Measurements from ENCODE around the gene NAA35.

NAA35 gene

GRCh38 chr9:85981369-85981768, 40.4 kb downstream of the NAA35 start:
- POLR2A ChIA-PET: no interaction called here
- Histone ChIP-seq H3K36me3 (ENCODE audit: control insufficient read depth in 4 of 4, insufficient read depth in 4 of 4, low read length in 3 of 4) (peaks cover 25 to 70% (median 42%) of the 10 kb centered on the region in 4 experiments), H3K27ac (ENCODE audit: insufficient read depth in 1 of 2, low read depth in 1 of 2, low read length in 2 of 2, poor library complexity in 1 of 2, severe bottlenecking in 2 of 2) (no peak overlapping the region), H3K4me3 (ENCODE audit: control insufficient read depth in 1 of 7, extremely low read depth in 1 of 7, insufficient read depth in 4 of 7, low read depth in 2 of 7, low read length in 6 of 7) (no peak overlapping the region), H3K27me3 (replicated peaks in 2 of 5; ENCODE audit: control insufficient read depth in 4 of 5, insufficient read depth in 5 of 5, low read length in 4 of 5) (no peaks in the 10 kb centered on the region), H3K9me3 (ENCODE audit: control extremely low read depth in 1 of 5, control insufficient read depth in 4 of 5, insufficient read depth in 2 of 5, low read depth in 1 of 5, low read length in 4 of 5) (no peaks in the 10 kb centered on the region), H3K4me1 (ENCODE audit: control extremely low read depth in 1 of 4, control insufficient read depth in 4 of 4, insufficient read depth in 4 of 4, low read length in 3 of 4) (no peaks in the 10 kb centered on the region)
- no peak for DNase-seq
- 100% methylated on average over 1 of the region's 3 CpGs for WGBS (ENCODE audit: insufficient coverage)
- CTCF ChIA-PET: interaction anchor here (1.5 kb wide), 1 partner anchor 25 kb away, joined by 3 read pairs; no protein-coding TSS in a partner anchor

- Histone ChIP-seq H3K4me3 (ENCODE audit: control insufficient read depth in 1 of 7, extremely low read depth in 1 of 7, insufficient read depth in 4 of 7, low read depth in 2 of 7, low read length in 6 of 7) (no peak overlapping the region), H3K27me3 (replicated peaks in 2 of 5; ENCODE audit: control insufficient read depth in 4 of 5, insufficient read depth in 5 of 5, low read length in 4 of 5) (no peaks in the 10 kb centered on the region), H3K27ac (ENCODE audit: insufficient read depth in 1 of 2, low read depth in 1 of 2, low read length in 2 of 2, poor library complexity in 1 of 2, severe bottlenecking in 2 of 2) (no peak overlapping the region), H3K36me3 (ENCODE audit: control insufficient read depth in 4 of 4, insufficient read depth in 4 of 4, low read length in 3 of 4) (peaks cover 22 to 65% (median 32%) of the 10 kb centered on the region in 4 experiments), H3K9me3 (ENCODE audit: control extremely low read depth in 1 of 5, control insufficient read depth in 4 of 5, insufficient read depth in 2 of 5, low read depth in 1 of 5, low read length in 4 of 5) (no peaks in the 10 kb centered on the region), H3K4me1 (ENCODE audit: control extremely low read depth in 1 of 4, control insufficient read depth in 4 of 4, insufficient read depth in 4 of 4, low read length in 3 of 4) (no peaks in the 10 kb centered on the region)
- ChIA-PET POLR2A (no interaction called here), CTCF (no interaction called here)
- 100% methylated on average over 2 of the region's 2 CpGs for WGBS (ENCODE audit: insufficient coverage)
- DNase-seq: no peak
Observed at GRCh38 chr9:85984457-85984856, 43.5 kb downstream of the NAA35 start.

GRCh38 chr9:85987236-85987635, 46.3 kb downstream of the NAA35 start:
- CTCF ChIA-PET: no interaction called here
- POLR2A ChIA-PET: no interaction called here
- Histone ChIP-seq H3K27ac (ENCODE audit: insufficient read depth in 1 of 2, low read depth in 1 of 2, low read length in 2 of 2, poor library complexity in 1 of 2, severe bottlenecking in 2 of 2) (no peak overlapping the region), H3K9me3 (ENCODE audit: control extremely low read depth in 1 of 5, control insufficient read depth in 4 of 5, insufficient read depth in 2 of 5, low read depth in 1 of 5, low read length in 4 of 5) (no peaks in the 10 kb centered on the region), H3K27me3 (replicated peaks in 2 of 5; ENCODE audit: control insufficient read depth in 4 of 5, insufficient read depth in 5 of 5, low read length in 4 of 5) (no peaks in the 10 kb centered on the region), H3K36me3 (ENCODE audit: control insufficient read depth in 4 of 4, insufficient read depth in 4 of 4, low read length in 3 of 4) (peaks cover 13 to 56% (median 27%) of the 10 kb centered on the region in 4 experiments), H3K4me1 (ENCODE audit: control extremely low read depth in 1 of 4, control insufficient read depth in 4 of 4, insufficient read depth in 4 of 4, low read length in 3 of 4) (no peaks in the 10 kb centered on the region), H3K4me3 (ENCODE audit: control insufficient read depth in 1 of 7, extremely low read depth in 1 of 7, insufficient read depth in 4 of 7, low read depth in 2 of 7, low read length in 6 of 7) (no peak overlapping the region)
- no peak for DNase-seq
- WGBS (ENCODE audit: insufficient coverage): 100% methylated on average over 1 of the region's 3 CpGs

- DNase-seq: no peak
- Histone ChIP-seq H3K27me3 (replicated peaks in 2 of 5; ENCODE audit: control insufficient read depth in 4 of 5, insufficient read depth in 5 of 5, low read length in 4 of 5) (no peaks in the 10 kb centered on the region), H3K9me3 (ENCODE audit: control extremely low read depth in 1 of 5, control insufficient read depth in 4 of 5, insufficient read depth in 2 of 5, low read depth in 1 of 5, low read length in 4 of 5) (peaks cover 0 to 9% (median 2%) of the 10 kb centered on the region in 5 experiments), H3K36me3 (ENCODE audit: control insufficient read depth in 4 of 4, insufficient read depth in 4 of 4, low read length in 3 of 4) (peaks cover 8 to 47% (median 28%) of the 10 kb centered on the region in 4 experiments), H3K4me1 (ENCODE audit: control extremely low read depth in 1 of 4, control insufficient read depth in 4 of 4, insufficient read depth in 4 of 4, low read length in 3 of 4) (no peaks in the 10 kb centered on the region), H3K4me3 (ENCODE audit: control insufficient read depth in 1 of 7, extremely low read depth in 1 of 7, insufficient read depth in 4 of 7, low read depth in 2 of 7, low read length in 6 of 7) (no peak overlapping the region), H3K27ac (ENCODE audit: insufficient read depth in 1 of 2, low read depth in 1 of 2, low read length in 2 of 2, poor library complexity in 1 of 2, severe bottlenecking in 2 of 2) (no peak overlapping the region)
- no CpG with 5 or more reads among the region's 2 CpGs for WGBS (ENCODE audit: insufficient coverage)
- ChIA-PET CTCF (no interaction called here), POLR2A (no interaction called here)
Observed at GRCh38 chr9:85994191-85994590, 53.2 kb downstream of the NAA35 start.

- Histone ChIP-seq H3K36me3 (ENCODE audit: control insufficient read depth in 4 of 4, insufficient read depth in 4 of 4, low read length in 3 of 4) (peaks cover 12 to 52% (median 28%) of the 10 kb centered on the region in 4 experiments), H3K27ac (ENCODE audit: insufficient read depth in 1 of 2, low read depth in 1 of 2, low read length in 2 of 2, poor library complexity in 1 of 2, severe bottlenecking in 2 of 2) (no peak overlapping the region), H3K9me3 (ENCODE audit: control extremely low read depth in 1 of 5, control insufficient read depth in 4 of 5, insufficient read depth in 2 of 5, low read depth in 1 of 5, low read length in 4 of 5) (peaks cover 0 to 9% (median 2%) of the 10 kb centered on the region in 5 experiments), H3K4me1 (ENCODE audit: control extremely low read depth in 1 of 4, control insufficient read depth in 4 of 4, insufficient read depth in 4 of 4, low read length in 3 of 4) (no peaks in the 10 kb centered on the region), H3K27me3 (replicated peaks in 2 of 5; ENCODE audit: control insufficient read depth in 4 of 5, insufficient read depth in 5 of 5, low read length in 4 of 5) (no peaks in the 10 kb centered on the region), H3K4me3 (ENCODE audit: control insufficient read depth in 1 of 7, extremely low read depth in 1 of 7, insufficient read depth in 4 of 7, low read depth in 2 of 7, low read length in 6 of 7) (no peak overlapping the region)
- ChIA-PET POLR2A (no interaction called here), CTCF (no interaction called here)
- DNase-seq: no peak
Observed at GRCh38 chr9:85995097-85995496, 54.2 kb downstream of the NAA35 start.

GRCh38 chr9:85995599-85995998, 54.7 kb downstream of the NAA35 start:
- ChIA-PET POLR2A (no interaction called here), CTCF (interaction anchor here (0.9 kb wide), 1 partner anchor 9 kb away, joined by 3 read pairs; no protein-coding TSS in a partner anchor)
- Histone ChIP-seq H3K4me3 (ENCODE audit: control insufficient read depth in 1 of 7, extremely low read depth in 1 of 7, insufficient read depth in 4 of 7, low read depth in 2 of 7, low read length in 6 of 7) (no peak overlapping the region), H3K27me3 (replicated peaks in 2 of 5; ENCODE audit: control insufficient read depth in 4 of 5, insufficient read depth in 5 of 5, low read length in 4 of 5) (no peaks in the 10 kb centered on the region), H3K4me1 (ENCODE audit: control extremely low read depth in 1 of 4, control insufficient read depth in 4 of 4, insufficient read depth in 4 of 4, low read length in 3 of 4) (no peaks in the 10 kb centered on the region), H3K9me3 (ENCODE audit: control extremely low read depth in 1 of 5, control insufficient read depth in 4 of 5, insufficient read depth in 2 of 5, low read depth in 1 of 5, low read length in 4 of 5) (peaks cover 0 to 10% (median 2%) of the 10 kb centered on the region in 5 experiments), H3K36me3 (ENCODE audit: control insufficient read depth in 4 of 4, insufficient read depth in 4 of 4, low read length in 3 of 4) (peaks cover 13 to 55% (median 27%) of the 10 kb centered on the region in 4 experiments), H3K27ac (ENCODE audit: insufficient read depth in 1 of 2, low read depth in 1 of 2, low read length in 2 of 2, poor library complexity in 1 of 2, severe bottlenecking in 2 of 2) (no peak overlapping the region)
- no CpG with 5 or more reads among the region's 1 CpG for WGBS (ENCODE audit: insufficient coverage)
- DNase-seq: peak in 2 of 3 donors; percentile 4 to 9

- Histone ChIP-seq H3K4me3 (ENCODE audit: control insufficient read depth in 1 of 7, extremely low read depth in 1 of 7, insufficient read depth in 4 of 7, low read depth in 2 of 7, low read length in 6 of 7) (no peak overlapping the region), H3K9me3 (ENCODE audit: control extremely low read depth in 1 of 5, control insufficient read depth in 4 of 5, insufficient read depth in 2 of 5, low read depth in 1 of 5, low read length in 4 of 5) (peaks cover 5 to 41% (median 11%) of the 10 kb centered on the region in 5 experiments), H3K36me3 (ENCODE audit: control insufficient read depth in 4 of 4, insufficient read depth in 4 of 4, low read length in 3 of 4) (peaks cover 21 to 85% (median 45%) of the 10 kb centered on the region in 4 experiments), H3K4me1 (ENCODE audit: control extremely low read depth in 1 of 4, control insufficient read depth in 4 of 4, insufficient read depth in 4 of 4, low read length in 3 of 4) (no peaks in the 10 kb centered on the region), H3K27ac (ENCODE audit: insufficient read depth in 1 of 2, low read depth in 1 of 2, low read length in 2 of 2, poor library complexity in 1 of 2, severe bottlenecking in 2 of 2) (no peak overlapping the region), H3K27me3 (replicated peaks in 2 of 5; ENCODE audit: control insufficient read depth in 4 of 5, insufficient read depth in 5 of 5, low read length in 4 of 5) (no peaks in the 10 kb centered on the region)
- WGBS (ENCODE audit: insufficient coverage): 100% methylated on average over 1 of the region's 1 CpG
- ChIA-PET CTCF (no interaction called here), POLR2A (no interaction called here)
- DNase-seq: no peak
Observed at GRCh38 chr9:86005253-86005775, 64.4 kb downstream of the NAA35 start.
